Fibroblast of skin of right quadriceps (primary cell): ENCODE data around the gene IMPG1.

Experiments used
- DNase-seq: peaks from one replicate; pipeline ENCODE4 v3.0.0-alpha.2; 2013

The IMPG1 gene

DNA sequence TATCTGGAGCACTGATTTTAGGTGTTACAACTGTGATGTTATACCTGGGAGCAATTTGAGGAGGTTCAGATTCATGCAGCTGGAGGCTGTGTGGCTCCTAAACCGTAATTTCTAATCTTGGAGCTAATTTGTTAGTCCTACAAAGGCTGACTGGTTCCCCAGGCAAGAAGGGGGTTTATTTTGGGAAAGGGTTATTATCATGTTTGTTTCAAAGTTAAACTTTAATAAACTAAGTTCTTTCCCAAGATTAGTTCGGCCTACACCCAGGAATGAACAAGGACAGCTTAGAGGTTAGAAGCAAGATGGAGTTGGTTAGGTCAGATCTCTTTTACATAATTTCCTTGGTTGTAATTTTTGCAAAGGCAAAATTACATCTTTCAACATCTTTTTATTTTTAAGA lies 187.6 kb downstream of the IMPG1 start:
- DNase-seq: no peak

DNA sequence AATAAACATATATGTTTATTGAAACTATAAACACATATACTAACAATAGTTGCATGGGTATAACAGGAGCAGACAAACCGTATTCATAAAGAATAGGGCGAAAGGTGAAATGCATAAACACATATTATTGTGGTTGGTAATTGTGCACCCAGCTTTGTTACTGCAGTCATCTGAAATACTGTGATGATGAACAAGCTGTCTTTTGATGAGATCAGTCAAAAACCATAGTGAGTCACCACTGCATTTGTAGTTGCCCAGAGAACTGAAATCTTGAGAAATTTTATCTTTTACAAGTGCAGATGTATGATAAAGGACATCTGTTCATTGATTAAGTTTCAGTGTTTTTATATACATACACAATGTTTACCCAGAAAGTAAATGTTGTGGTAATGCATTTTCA lies 189.7 kb downstream of the IMPG1 start:
- peak; percentile 57 for DNase-seq

DNA sequence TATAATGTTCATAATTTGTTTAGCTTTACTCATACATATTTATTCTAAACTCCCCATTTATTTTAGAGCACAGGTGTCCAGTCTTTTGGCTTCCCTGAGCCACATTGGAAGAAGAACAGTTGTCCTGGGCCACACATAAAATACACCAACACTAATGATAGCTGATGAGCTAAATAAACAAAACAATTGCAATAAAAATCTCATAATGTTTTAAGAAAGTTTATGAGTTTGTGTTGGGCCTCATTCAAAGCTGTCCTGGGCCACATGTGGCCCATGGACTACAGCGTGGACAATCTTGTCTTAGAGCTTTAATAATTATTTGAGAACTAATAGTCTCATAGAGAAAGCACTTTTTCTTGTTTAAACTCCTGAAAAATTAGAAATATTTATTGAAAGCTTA lies 192.2 kb downstream of the IMPG1 start:
- no peak for DNase-seq

DNA sequence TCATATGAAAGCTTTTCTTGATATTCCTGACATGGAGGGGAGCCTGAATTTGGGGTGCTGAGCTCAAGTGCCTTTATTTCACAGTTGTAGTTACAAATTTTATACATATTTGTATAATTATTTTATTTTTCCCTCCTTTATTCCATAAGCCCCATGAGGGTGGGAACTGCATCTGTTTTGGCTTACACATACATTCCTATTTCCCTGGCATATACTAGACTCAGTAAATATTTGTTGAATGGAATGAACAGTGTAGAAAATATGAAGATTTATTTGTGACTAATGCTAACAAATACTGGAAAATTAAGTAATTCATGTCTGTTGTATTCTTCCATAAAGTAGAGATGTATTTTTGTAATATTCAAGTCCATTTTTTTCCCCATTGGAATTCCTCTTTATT lies 196.3 kb downstream of the IMPG1 start:
- no peak for DNase-seq

DNA sequence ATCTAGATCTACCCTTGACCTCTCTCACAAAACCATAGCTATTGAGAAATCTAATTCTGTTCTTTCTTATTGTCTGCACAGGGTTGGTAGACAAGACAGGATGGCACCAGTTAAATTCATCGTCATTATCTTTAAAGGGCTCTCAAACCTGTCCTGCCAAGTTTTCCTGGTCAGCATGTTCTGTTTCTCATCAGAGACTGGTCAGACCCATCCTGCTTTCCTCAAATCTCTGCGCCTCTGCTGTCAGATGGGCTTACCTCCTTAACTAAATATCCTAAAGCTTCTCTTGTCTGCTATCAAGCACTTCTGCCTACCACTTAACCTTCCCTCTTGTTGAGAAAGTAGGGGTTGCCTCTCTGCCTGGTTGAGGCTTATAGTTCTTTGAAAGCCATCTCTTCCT lies 198.2 kb downstream of the IMPG1 start:
- DNase-seq: no peak
